SK-N-SH (cell line): ENCODE measurements around the gene MYO18B.

ENCODE experiments used
- CTCF ChIP-seq: fragments of 200-600 bp; sonication (generic); IDR thresholded peaks from 2 replicates; pipeline ENCODE4 v1.6.1; 2017; ENCODE audit warnings: antibody characterized with exemption, mild to moderate bottlenecking, moderate library complexity
- MAX ChIP-seq: IDR thresholded peaks from 2 replicates; pipeline ENCODE4 v1.4.0; 2012; ENCODE audit warnings: low read depth
- RAD21 ChIP-seq: IDR thresholded peaks from 2 replicates; pipeline ENCODE4 v1.6.1; 2012; ENCODE audit warnings: mild to moderate bottlenecking, low read length

GRCh38 chr22:25878933-25879332 is 136.9 kb downstream of the MYO18B start:
- TF ChIP-seq CTCF (no peak), RAD21 (no peak), MAX (no peak)
